ENCODE results near the gene AFF4. TPM values are rescaled to one million over a fixed set of nuclear protein-coding genes. Genes with fewer than 3 reads are reported as not detected.

The AFF4 gene
- polyA plus RNA-seq, 1 of the 3 experiments (the other 2 are of a cell fraction): 8.1 TPM

DNA sequence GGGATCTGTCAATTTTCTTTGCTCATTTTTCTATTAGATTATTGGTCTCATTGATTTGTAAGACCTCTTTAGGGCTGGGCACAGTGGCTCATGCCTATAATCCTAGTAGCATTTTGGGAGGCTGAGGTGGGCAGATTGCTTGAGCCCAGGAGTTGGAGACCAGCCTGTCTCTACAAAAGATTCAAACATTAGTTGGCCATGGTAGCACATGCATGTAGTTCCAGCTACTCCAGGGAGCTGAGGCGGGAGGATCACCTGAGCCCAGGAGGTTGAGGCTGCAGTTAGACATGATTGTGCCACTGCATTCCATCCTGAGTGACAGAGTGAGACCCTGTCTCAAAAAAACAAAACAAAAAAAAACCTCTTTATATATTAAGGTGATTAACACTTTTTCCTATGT, 126.6 kb downstream of the AFF4 start:
- H3F3A ChIP-seq (replicated peaks; ENCODE audit: insufficient read depth): no peaks in the 10 kb centered on the region
- no peak overlapping the region for H3K27ac ChIP-seq (ENCODE audit: low read depth in 2 of 2, low read length in 1 of 2)
- ChIA-PET POLR2A (no interaction called here), CTCF (no interaction called here)
- no peak overlapping the region for H2AFZ ChIP-seq (ENCODE audit: low read depth)
- TF ChIP-seq RXRA (IDR thresholded peaks at IDR 0.05; ENCODE audit: borderline replicate concordance, low read depth) (no peak), RFX5 (IDR thresholded peaks at IDR 0.05; ENCODE audit: low read length) (no peak)
- TF ChIP-seq, protein P1, sequence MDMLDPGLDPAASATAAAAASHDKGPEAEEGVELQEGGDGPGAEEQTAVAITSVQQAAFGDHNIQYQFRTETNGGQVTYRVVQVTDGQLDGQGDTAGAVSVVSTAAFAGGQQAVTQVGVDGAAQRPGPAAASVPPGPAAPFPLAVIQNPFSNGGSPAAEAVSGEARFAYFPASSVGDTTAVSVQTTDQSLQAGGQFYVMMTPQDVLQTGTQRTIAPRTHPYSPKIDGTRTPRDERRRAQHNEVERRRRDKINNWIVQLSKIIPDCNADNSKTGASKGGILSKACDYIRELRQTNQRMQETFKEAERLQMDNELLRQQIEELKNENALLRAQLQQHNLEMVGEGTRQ (IDR thresholded peaks at IDR 0.05; ENCODE audit: borderline replicate concordance, low read depth, low read length): no peak
- no peaks in the 10 kb centered on the region for H3K27me3 ChIP-seq (ENCODE audit: insufficient read depth)
- no peak overlapping the region for H3K4me2 ChIP-seq
- H3K36me3 ChIP-seq (replicated peaks in 1 of 2; ENCODE audit: control insufficient read depth in 1 of 2, insufficient read depth in 2 of 2, low read length in 1 of 2): no peaks in the 10 kb centered on the region
- H3K9me3 ChIP-seq: no peaks in the 10 kb centered on the region
- H3K79me2 ChIP-seq (ENCODE audit: insufficient read depth): no peaks in the 10 kb centered on the region
- H3K4me1 ChIP-seq (ENCODE audit: control insufficient read depth in 1 of 2, insufficient read depth in 2 of 2, low read depth in 1 of 2, low read length in 1 of 2): no peaks in the 10 kb centered on the region; a peak in 2 of 4 replicates
- no peak overlapping the region for H3K4me3 ChIP-seq (ENCODE audit: low read depth in 2 of 2, low read length in 1 of 2)
- WGBS (ENCODE audit: low lambda C conversion rate): 92% methylated on average over 1 of the region's 1 CpG
- no peaks in the 10 kb centered on the region for H3K9me2 ChIP-seq
- H4K20me1 ChIP-seq (ENCODE audit: insufficient read depth): no peaks in the 10 kb centered on the region
- H3K9ac ChIP-seq: no peak overlapping the region
- DNase-seq: no peak

DNA sequence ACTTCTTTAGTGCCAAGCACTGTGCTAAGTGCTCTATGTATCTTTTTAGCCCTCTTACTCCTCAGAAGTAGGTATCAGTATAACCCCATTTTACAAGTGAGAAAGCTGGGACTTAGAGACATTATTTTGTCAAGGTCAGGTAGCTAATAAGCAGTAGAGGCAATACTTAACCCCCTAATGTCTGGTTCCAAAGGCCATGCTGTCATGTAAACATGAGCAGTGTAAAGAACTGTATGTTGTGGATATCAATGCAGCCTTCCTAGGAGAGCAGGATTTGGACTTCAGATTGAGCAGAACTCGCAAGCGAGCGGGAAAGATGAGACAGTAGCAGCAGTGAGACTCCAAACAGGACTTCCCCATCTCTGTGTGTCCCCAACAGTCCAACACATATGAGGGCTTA, 129.4 kb downstream of the AFF4 start:
- H3K4me2 ChIP-seq: no peak overlapping the region
- H2AFZ ChIP-seq (ENCODE audit: low read depth): no peak overlapping the region
- CTCF ChIA-PET: interaction anchor here (0.8 to 8.7 kb wide), 2 partner anchors 15 to 27 kb away, joined by 3 to 105 read pairs; no protein-coding TSS in a partner anchor
- no peaks in the 10 kb centered on the region for H3K27me3 ChIP-seq (ENCODE audit: insufficient read depth)
- no peak overlapping the region for H3K9ac ChIP-seq
- no peak overlapping the region for H3K4me3 ChIP-seq (ENCODE audit: low read depth in 2 of 2, low read length in 1 of 2)
- H3K27ac ChIP-seq (ENCODE audit: low read depth in 2 of 2, low read length in 1 of 2): no peak overlapping the region
- DNase-seq: no peak
- H3F3A ChIP-seq (replicated peaks; ENCODE audit: insufficient read depth): no peaks in the 10 kb centered on the region
- H3K79me2 ChIP-seq (ENCODE audit: insufficient read depth): no peaks in the 10 kb centered on the region
- H3K36me3 ChIP-seq (replicated peaks in 1 of 2; ENCODE audit: control insufficient read depth in 1 of 2, insufficient read depth in 2 of 2, low read length in 1 of 2): no peaks in the 10 kb centered on the region
- H3K4me1 ChIP-seq (ENCODE audit: control insufficient read depth in 1 of 2, insufficient read depth in 2 of 2, low read depth in 1 of 2, low read length in 1 of 2): peaks cover 0 to 5% of the 10 kb centered on the region in 2 experiments; a peak in 1 of 4 replicates
- H3K9me2 ChIP-seq: no peaks in the 10 kb centered on the region
- POLR2A ChIA-PET: interaction anchor here (1.0 kb wide), 1 partner anchor 32 kb away, joined by 3 read pairs; the partner anchor contains the start of genes GDF9 and UQCRQ
- no peaks in the 10 kb centered on the region for H3K9me3 ChIP-seq
- no peaks in the 10 kb centered on the region for H4K20me1 ChIP-seq (ENCODE audit: insufficient read depth)
- TF ChIP-seq, protein P2, sequence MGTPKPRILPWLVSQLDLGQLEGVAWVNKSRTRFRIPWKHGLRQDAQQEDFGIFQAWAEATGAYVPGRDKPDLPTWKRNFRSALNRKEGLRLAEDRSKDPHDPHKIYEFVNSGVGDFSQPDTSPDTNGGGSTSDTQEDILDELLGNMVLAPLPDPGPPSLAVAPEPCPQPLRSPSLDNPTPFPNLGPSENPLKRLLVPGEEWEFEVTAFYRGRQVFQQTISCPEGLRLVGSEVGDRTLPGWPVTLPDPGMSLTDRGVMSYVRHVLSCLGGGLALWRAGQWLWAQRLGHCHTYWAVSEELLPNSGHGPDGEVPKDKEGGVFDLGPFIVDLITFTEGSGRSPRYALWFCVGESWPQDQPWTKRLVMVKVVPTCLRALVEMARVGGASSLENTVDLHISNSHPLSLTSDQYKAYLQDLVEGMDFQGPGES (IDR thresholded peaks at IDR 0.05; ENCODE audit: low read depth, low read length): no peak
- TF ChIP-seq EZH2phosphoT487 (IDR thresholded peaks at IDR 0.05; ENCODE audit: borderline replicate concordance, low read depth) (no peak), TEAD4 (IDR thresholded peaks at IDR 0.05; ENCODE audit: borderline replicate concordance, insufficient read depth) (no peak), FOSL2 (IDR thresholded peaks at IDR 0.05; ENCODE audit: borderline replicate concordance, low read depth) (no peak), MAX (IDR thresholded peaks at IDR 0.05; ENCODE audit: low read depth) (no peak), TAF1 (IDR thresholded peaks at IDR 0.05; ENCODE audit: borderline replicate concordance, low read depth, low read length) (no peak), RCOR1 (IDR thresholded peaks at IDR 0.05; ENCODE audit: low read length) (no peak), GABPA (IDR thresholded peaks at IDR 0.05; ENCODE audit: low read depth) (no peak), YY1 (IDR thresholded peaks at IDR 0.05; ENCODE audit: low read depth) (no peak), GATA2 (CRISPR knock-in tag; IDR thresholded peaks at IDR 0.05) (no peak), JUND (IDR thresholded peaks at IDR 0.05) (no peak), FOXM1 (IDR thresholded peaks at IDR 0.05; ENCODE audit: low read depth) (no peak), MXI1 (IDR thresholded peaks at IDR 0.05; ENCODE audit: low read depth, low read length) (no peak), USF1 (IDR thresholded peaks at IDR 0.05; ENCODE audit: borderline replicate concordance, low read depth) (no peak)
- TF ChIP-seq, protein P3, sequence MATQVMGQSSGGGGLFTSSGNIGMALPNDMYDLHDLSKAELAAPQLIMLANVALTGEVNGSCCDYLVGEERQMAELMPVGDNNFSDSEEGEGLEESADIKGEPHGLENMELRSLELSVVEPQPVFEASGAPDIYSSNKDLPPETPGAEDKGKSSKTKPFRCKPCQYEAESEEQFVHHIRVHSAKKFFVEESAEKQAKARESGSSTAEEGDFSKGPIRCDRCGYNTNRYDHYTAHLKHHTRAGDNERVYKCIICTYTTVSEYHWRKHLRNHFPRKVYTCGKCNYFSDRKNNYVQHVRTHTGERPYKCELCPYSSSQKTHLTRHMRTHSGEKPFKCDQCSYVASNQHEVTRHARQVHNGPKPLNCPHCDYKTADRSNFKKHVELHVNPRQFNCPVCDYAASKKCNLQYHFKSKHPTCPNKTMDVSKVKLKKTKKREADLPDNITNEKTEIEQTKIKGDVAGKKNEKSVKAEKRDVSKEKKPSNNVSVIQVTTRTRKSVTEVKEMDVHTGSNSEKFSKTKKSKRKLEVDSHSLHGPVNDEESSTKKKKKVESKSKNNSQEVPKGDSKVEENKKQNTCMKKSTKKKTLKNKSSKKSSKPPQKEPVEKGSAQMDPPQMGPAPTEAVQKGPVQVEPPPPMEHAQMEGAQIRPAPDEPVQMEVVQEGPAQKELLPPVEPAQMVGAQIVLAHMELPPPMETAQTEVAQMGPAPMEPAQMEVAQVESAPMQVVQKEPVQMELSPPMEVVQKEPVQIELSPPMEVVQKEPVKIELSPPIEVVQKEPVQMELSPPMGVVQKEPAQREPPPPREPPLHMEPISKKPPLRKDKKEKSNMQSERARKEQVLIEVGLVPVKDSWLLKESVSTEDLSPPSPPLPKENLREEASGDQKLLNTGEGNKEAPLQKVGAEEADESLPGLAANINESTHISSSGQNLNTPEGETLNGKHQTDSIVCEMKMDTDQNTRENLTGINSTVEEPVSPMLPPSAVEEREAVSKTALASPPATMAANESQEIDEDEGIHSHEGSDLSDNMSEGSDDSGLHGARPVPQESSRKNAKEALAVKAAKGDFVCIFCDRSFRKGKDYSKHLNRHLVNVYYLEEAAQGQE (IDR thresholded peaks at IDR 0.05; ENCODE audit: low read depth, low read length): no peak
- TF ChIP-seq, protein P4, sequence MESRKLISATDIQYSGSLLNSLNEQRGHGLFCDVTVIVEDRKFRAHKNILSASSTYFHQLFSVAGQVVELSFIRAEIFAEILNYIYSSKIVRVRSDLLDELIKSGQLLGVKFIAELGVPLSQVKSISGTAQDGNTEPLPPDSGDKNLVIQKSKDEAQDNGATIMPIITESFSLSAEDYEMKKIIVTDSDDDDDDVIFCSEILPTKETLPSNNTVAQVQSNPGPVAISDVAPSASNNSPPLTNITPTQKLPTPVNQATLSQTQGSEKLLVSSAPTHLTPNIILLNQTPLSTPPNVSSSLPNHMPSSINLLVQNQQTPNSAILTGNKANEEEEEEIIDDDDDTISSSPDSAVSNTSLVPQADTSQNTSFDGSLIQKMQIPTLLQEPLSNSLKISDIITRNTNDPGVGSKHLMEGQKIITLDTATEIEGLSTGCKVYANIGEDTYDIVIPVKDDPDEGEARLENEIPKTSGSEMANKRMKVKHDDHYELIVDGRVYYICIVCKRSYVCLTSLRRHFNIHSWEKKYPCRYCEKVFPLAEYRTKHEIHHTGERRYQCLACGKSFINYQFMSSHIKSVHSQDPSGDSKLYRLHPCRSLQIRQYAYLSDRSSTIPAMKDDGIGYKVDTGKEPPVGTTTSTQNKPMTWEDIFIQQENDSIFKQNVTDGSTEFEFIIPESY (IDR thresholded peaks at IDR 0.05; ENCODE audit: borderline replicate concordance, low read depth): no peak
- 94% methylated on average over 3 of the region's 3 CpGs for WGBS (ENCODE audit: low lambda C conversion rate)
